MM.1S (cell line): ENCODE results near the gene ELFN1.

Experiments
- CTCF ChIP-seq: fragments of 300-600 bp; sonication (generic); IDR thresholded peaks from 2 replicates; pipeline ENCODE4 v1.5.1; 2016; ENCODE audit warnings: antibody characterized with exemption, low read length, mixed read lengths
- EZH2 ChIP-seq: fragments of 300-600 bp; sonication (generic); optimal IDR thresholded peaks from 2 replicates; pipeline ENCODE3; 2017; ENCODE audit warnings: low read depth, mild to moderate bottlenecking, antibody characterized with exemption, low read length, mixed read lengths

- TF ChIP-seq CTCF (no peak), EZH2 (no peak)
Observed at GRCh38 chr7:1705856-1706255, 35.8 kb downstream of the ELFN1 start.
